ENCODE measurements around the gene ABTB2. TPM values are rescaled to one million over a fixed set of nuclear protein-coding genes. Genes with fewer than 3 reads are reported as not detected.

The ABTB2 gene
- polyA plus RNA-seq, 1 donor (not counting 4 experiments of a cell fraction or from before 2014, with no cell fraction given), result 1.0 TPM

DNA sequence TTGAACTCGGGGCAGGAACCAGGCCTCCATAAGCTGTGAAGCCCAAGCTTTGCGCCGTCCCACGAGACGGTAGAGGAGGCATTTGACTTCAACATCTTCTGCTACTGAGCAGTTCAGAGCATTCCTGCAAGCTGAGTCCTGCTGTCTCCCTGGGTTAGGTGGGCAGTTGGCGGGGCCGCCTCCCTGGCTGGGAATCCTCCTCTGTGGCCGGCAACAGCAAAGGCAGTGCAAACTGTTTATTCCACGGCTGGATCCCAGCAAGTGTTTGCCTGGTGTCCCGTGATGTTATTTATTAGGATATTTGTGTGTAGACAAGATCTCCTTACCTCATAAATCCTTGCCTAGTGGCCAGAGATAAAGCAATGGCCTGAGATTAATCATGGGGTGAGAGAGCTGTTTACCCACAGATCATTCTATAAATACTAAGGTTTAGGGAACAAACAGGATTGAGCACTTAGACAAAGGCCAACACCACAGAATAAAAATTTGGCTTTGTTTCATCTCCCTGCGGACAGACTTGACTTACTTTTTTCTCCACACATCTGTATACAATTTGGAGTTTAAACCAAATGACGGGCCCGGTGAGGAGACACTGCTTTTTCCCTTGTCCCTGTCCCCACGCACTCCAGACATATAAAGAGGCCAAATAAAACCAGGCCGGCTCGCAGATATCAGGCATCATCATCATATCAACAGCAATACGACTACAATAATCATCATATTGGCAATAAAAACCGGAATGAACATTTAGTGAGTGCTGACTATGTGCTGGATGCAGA is 189.0 kb downstream of the ABTB2 start:
- H3K9me1 ChIP-seq (ENCODE audit: control insufficient read depth, extremely low read depth, insufficient read depth, low read length), result no peaks in the 10 kb centered on the region
- H3K36me3 ChIP-seq (ENCODE audit: control insufficient read depth in 2 of 2, extremely low read depth in 1 of 2, insufficient read depth in 2 of 2, low read length in 2 of 2), result no peaks in the 10 kb centered on the region
- H3K9ac ChIP-seq (ENCODE audit: control insufficient read depth, extremely low read depth, insufficient read depth, low read length), result no peak overlapping the region
- FAIRE-seq (no peak), DNase-seq (ENCODE audit: low read depth, low spot score) (no peak)
- dilution Hi-C loops (cut with MboI; ENCODE audit: extremely low pct_ligation_motif_present, low sequenced_read_pairs), result no loop called here
- no peaks in the 10 kb centered on the region for H4K20me1 ChIP-seq (ENCODE audit: control insufficient read depth, extremely low read depth, insufficient read depth, low read length)
- no peaks in the 10 kb centered on the region for H3K27me3 ChIP-seq (ENCODE audit: control insufficient read depth, extremely low read depth, insufficient read depth, low read length)
- H3K4me3 ChIP-seq (ENCODE audit: control insufficient read depth in 2 of 3, extremely low read depth in 1 of 3, insufficient read depth in 2 of 3, low read depth in 1 of 3, low read length in 3 of 3), result no peak overlapping the region
- no peaks in the 10 kb centered on the region for H3K9me3 ChIP-seq (ENCODE audit: control insufficient read depth, low read depth, low read length)
- no peak overlapping the region for H2AFZ ChIP-seq (ENCODE audit: control insufficient read depth, low read length)
- peaks cover 9% of the 10 kb centered on the region for H3K4me1 ChIP-seq (ENCODE audit: control insufficient read depth, extremely low read depth, insufficient read depth, low read length)
- TF ChIP-seq EZH2 (IDR thresholded peaks at IDR 0.05; ENCODE audit: low read length), result no peak
- no peak for TF ChIP-seq CTCF (optimal IDR thresholded peaks at IDR 0.05 in 1 of 3, IDR thresholded peaks at IDR 0.05 in 1 of 3, conservative IDR thresholded peaks at IDR 0.05 in 1 of 3; ENCODE audit: extremely low read depth in 1 of 3, insufficient read depth in 2 of 3, low read length in 3 of 3)
- no peaks in the 10 kb centered on the region for H3K79me2 ChIP-seq (ENCODE audit: control insufficient read depth, insufficient read depth, low read length)
- no peak overlapping the region for H3K27ac ChIP-seq (ENCODE audit: control insufficient read depth, insufficient read depth, low read length)
- H3K4me2 ChIP-seq (ENCODE audit: control insufficient read depth, extremely low read depth, insufficient read depth, low read depth, low read length), result no peak overlapping the region

DNA sequence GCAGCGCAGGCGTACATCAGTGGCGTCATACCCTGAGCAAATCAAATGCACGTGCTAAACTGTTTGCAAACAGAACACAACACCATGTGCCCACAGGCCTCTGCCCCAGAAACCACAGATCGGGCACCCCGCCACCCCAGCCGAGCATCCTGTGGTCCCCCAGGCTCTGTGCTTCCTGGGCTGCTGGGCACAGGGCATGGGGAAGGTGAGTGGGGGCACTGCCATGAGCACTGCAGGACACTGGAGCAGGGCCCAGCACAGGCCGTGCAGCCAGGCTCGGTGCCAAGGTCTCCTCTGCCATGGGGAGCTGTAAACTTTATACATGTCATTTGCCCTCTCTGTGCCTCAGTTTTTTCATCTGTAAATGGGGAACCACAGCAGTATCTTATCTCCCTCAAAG is 189.8 kb downstream of the ABTB2 start:
- no peak for TF ChIP-seq CTCF (optimal IDR thresholded peaks at IDR 0.05 in 1 of 3, IDR thresholded peaks at IDR 0.05 in 1 of 3, conservative IDR thresholded peaks at IDR 0.05 in 1 of 3; ENCODE audit: extremely low read depth in 1 of 3, insufficient read depth in 2 of 3, low read length in 3 of 3)
- no peak for TF ChIP-seq EZH2 (IDR thresholded peaks at IDR 0.05; ENCODE audit: low read length)
- Histone ChIP-seq H3K4me2 (ENCODE audit: control insufficient read depth, extremely low read depth, insufficient read depth, low read depth, low read length) (no peak overlapping the region), H3K9ac (ENCODE audit: control insufficient read depth, extremely low read depth, insufficient read depth, low read length) (no peak overlapping the region), H3K27me3 (ENCODE audit: control insufficient read depth, extremely low read depth, insufficient read depth, low read length) (no peaks in the 10 kb centered on the region), H3K4me3 (ENCODE audit: control insufficient read depth in 2 of 3, extremely low read depth in 1 of 3, insufficient read depth in 2 of 3, low read depth in 1 of 3, low read length in 3 of 3) (no peak overlapping the region), H3K36me3 (ENCODE audit: control insufficient read depth in 2 of 2, extremely low read depth in 1 of 2, insufficient read depth in 2 of 2, low read length in 2 of 2) (no peaks in the 10 kb centered on the region), H3K9me3 (ENCODE audit: control insufficient read depth, low read depth, low read length) (no peaks in the 10 kb centered on the region), H4K20me1 (ENCODE audit: control insufficient read depth, extremely low read depth, insufficient read depth, low read length) (no peaks in the 10 kb centered on the region), H3K4me1 (ENCODE audit: control insufficient read depth, extremely low read depth, insufficient read depth, low read length) (peaks cover 9% of the 10 kb centered on the region), H3K79me2 (ENCODE audit: control insufficient read depth, insufficient read depth, low read length) (no peaks in the 10 kb centered on the region), H2AFZ (ENCODE audit: control insufficient read depth, low read length) (no peak overlapping the region), H3K27ac (ENCODE audit: control insufficient read depth, insufficient read depth, low read length) (no peak overlapping the region), H3K9me1 (ENCODE audit: control insufficient read depth, extremely low read depth, insufficient read depth, low read length) (no peaks in the 10 kb centered on the region)
- dilution Hi-C loops (cut with MboI; ENCODE audit: extremely low pct_ligation_motif_present, low sequenced_read_pairs), result no loop called here
- DNase-seq (ENCODE audit: low read depth, low spot score) (no peak), FAIRE-seq (no peak)

Measured in keratinocyte (primary cell).